Ishikawa (cell line): Measurements from ENCODE around the gene TGM2.

ENCODE experiments used
- CEBPB ChIP-seq: IDR thresholded peaks from 2 replicates; pipeline ENCODE4 v1.6.1; 2012
- CREB1 ChIP-seq: IDR thresholded peaks from 2 replicates; pipeline ENCODE4 v1.6.1; 2012; ENCODE audit warnings: low read depth
- EGR1 ChIP-seq: IDR thresholded peaks from 2 replicates; pipeline ENCODE4 v1.6.1; 2012
- EP300 ChIP-seq: IDR thresholded peaks from 2 replicates; pipeline ENCODE4 v1.6.1; 2012; ENCODE audit warnings: borderline replicate concordance
- FOXM1 ChIP-seq: IDR thresholded peaks from 2 replicates; pipeline ENCODE4 v1.6.1; 2012; ENCODE audit warnings: low read depth, borderline replicate concordance
- NFIC ChIP-seq: IDR thresholded peaks from 2 replicates; pipeline ENCODE4 v1.6.1; 2012
- RAD21 ChIP-seq: IDR thresholded peaks from 2 replicates; pipeline ENCODE4 v1.6.1; 2012; ENCODE audit warnings: low read depth
- REST ChIP-seq: IDR thresholded peaks from 2 replicates; pipeline ENCODE4 v1.6.1; 2012; ENCODE audit warnings: low read depth, mild to moderate bottlenecking
- TAF1 ChIP-seq: IDR thresholded peaks from 2 replicates; pipeline ENCODE4 v1.6.1; 2012; ENCODE audit warnings: low read depth, mild to moderate bottlenecking
- TCF12 ChIP-seq: IDR thresholded peaks from 2 replicates; pipeline ENCODE4 v1.6.1; 2012; ENCODE audit warnings: low read depth
- TEAD4 ChIP-seq: IDR thresholded peaks from 2 replicates; pipeline ENCODE4 v1.6.1; 2012
- YY1 ChIP-seq: IDR thresholded peaks from 2 replicates; pipeline ENCODE4 v1.6.1; 2012; ENCODE audit warnings: low read depth
- ZBTB7A ChIP-seq: IDR thresholded peaks from 2 replicates; pipeline ENCODE4 v1.6.1; 2012; ENCODE audit warnings: low read depth
- TF ChIP-seq, protein P1 (sequence below): IDR thresholded peaks from 2 replicates; pipeline ENCODE4 v1.6.1; 2012
- TF ChIP-seq, protein P2 (sequence below): IDR thresholded peaks from 2 replicates; pipeline ENCODE4 v1.6.1; 2012

The TGM2 gene

GRCh38 chr20:38108438-38108985 is 56.6 kb downstream of the TGM2 start:
- TF ChIP-seq RAD21 (no peak), TAF1 (no peak), EP300 (no peak)

DNA sequence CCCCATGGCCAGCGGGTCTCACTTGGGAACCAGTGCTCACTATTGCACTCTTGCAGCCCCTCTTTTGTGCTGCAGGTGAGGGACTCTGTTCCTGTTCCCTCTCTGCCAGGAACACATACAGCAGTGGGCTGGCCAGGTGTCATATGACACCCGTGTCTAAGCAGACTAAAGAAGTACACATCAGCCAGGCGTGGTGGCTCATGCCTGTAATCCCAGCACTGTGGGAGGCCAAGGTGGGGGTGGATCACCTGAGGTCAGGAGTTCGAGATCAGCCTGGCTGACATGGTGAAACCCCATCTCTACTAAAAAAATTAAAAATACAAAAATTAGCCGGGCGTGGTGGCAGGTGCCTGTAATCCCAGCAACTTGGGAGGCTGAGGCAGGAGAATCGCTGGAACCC is 57.2 kb downstream of the TGM2 start:
- TF ChIP-seq, protein P1, sequence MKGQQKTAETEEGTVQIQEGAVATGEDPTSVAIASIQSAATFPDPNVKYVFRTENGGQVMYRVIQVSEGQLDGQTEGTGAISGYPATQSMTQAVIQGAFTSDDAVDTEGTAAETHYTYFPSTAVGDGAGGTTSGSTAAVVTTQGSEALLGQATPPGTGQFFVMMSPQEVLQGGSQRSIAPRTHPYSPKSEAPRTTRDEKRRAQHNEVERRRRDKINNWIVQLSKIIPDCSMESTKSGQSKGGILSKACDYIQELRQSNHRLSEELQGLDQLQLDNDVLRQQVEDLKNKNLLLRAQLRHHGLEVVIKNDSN, result peak; percentile 13; the same call in 1 of the 2 replicates
- 0 out of 2 replicates have a peak, but pooled peaks have one; percentile 24 for TF ChIP-seq EGR1

DNA sequence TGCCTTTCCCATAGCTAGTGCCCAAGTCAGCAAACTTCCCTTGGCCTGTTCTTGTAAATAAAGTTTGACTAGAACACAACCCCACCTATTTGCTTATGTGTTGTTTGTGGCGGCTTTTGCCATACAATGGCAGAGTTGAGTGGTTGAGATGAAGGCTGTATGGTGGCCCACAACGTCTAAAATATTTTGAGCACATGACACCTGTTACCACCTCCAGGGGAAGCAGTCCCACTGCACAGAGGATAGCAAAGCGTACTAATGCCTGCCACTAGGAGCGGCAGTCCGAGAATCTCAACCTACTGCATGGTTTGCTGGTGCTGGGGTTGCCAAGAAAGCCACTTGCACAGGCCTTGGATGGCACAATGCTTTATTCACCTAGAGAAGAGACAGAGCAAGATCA is 58.6 kb downstream of the TGM2 start:
- TF ChIP-seq ZBTB7A (no peak), TCF12 (no peak), TEAD4 (no peak), CEBPB (no peak), EP300 (no peak), TAF1 (no peak), NFIC (no peak), EGR1 (no peak), YY1 (no peak), CREB1 (no peak), REST (no peak), FOXM1 (no peak), RAD21 (no peak)
- TF ChIP-seq, protein P2, sequence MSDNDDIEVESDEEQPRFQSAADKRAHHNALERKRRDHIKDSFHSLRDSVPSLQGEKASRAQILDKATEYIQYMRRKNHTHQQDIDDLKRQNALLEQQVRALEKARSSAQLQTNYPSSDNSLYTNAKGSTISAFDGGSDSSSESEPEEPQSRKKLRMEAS, result no peak
- TF ChIP-seq, protein P1, result no peak

DNA sequence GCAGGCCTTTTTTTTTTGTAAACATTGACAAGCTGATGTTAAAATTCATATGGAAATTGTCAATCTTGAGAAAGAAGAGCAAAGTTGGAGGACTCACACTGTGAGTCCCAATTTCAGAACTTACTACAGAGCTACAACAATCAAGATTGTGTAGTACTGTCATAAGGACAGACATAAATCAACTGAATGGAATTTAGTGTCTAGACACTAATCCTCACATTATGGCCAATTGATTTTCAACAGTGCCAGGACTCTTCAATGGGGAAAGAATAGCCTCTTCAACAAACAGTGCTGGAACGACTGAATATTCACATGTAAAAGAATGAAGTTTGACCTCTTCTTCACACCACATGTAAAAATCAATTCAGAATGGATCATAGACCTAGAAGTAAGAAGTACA is 60.8 kb downstream of the TGM2 start:
- TF ChIP-seq EP300 (peak; percentile 30; the same call in 1 of the 2 replicates), TCF12 (no peak), TEAD4 (peak; percentile 51; the same call in 1 of the 2 replicates), NFIC (peak; percentile 51)
- TF ChIP-seq, protein P1, result no peak

DNA sequence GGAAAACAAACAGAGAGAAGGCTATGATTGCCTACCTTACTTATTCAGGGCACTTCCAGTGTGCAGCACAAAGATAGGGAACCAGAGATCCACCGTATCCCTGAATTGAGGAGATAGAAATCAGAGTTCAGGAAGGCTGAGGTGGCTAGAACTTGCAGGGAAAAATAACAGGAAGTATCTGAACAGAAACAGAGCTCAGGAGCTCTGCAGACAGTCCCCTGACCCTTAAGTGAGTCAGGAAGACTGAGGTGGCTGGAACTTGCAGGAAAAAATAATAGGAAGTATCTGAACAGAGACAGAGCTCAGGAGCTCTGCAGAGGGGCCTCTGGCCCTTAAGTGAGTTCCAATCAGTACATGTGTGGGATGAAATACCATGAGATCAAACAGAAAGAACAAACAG is 66.1 kb downstream of the TGM2 start:
- TF ChIP-seq TCF12 (no peak), CEBPB (no peak), CREB1 (no peak), TEAD4 (no peak), REST (no peak), RAD21 (no peak), NFIC (no peak), FOXM1 (no peak), EGR1 (no peak), EP300 (no peak), TAF1 (no peak), ZBTB7A (no peak)
- TF ChIP-seq, protein P2, result no peak
- TF ChIP-seq, protein P1, result no peak
